ENCODE results near the gene HPSE2. TPM values are rescaled to one million over a fixed set of nuclear protein-coding genes. Genes with fewer than 3 reads are reported as not detected.

HPSE2 gene
- polyA plus RNA-seq, 1 of the 3 experiments (the other 2 are of a cell fraction): not detected

GRCh38 chr10:98880971-98881370 is 354.7 kb downstream of the HPSE2 start (continued):
- no peak for TF ChIP-seq PBX3 (IDR thresholded peaks at IDR 0.05)
- TF ChIP-seq, protein P1, sequence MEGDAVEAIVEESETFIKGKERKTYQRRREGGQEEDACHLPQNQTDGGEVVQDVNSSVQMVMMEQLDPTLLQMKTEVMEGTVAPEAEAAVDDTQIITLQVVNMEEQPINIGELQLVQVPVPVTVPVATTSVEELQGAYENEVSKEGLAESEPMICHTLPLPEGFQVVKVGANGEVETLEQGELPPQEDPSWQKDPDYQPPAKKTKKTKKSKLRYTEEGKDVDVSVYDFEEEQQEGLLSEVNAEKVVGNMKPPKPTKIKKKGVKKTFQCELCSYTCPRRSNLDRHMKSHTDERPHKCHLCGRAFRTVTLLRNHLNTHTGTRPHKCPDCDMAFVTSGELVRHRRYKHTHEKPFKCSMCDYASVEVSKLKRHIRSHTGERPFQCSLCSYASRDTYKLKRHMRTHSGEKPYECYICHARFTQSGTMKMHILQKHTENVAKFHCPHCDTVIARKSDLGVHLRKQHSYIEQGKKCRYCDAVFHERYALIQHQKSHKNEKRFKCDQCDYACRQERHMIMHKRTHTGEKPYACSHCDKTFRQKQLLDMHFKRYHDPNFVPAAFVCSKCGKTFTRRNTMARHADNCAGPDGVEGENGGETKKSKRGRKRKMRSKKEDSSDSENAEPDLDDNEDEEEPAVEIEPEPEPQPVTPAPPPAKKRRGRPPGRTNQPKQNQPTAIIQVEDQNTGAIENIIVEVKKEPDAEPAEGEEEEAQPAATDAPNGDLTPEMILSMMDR (IDR thresholded peaks at IDR 0.05): no peak

DNA sequence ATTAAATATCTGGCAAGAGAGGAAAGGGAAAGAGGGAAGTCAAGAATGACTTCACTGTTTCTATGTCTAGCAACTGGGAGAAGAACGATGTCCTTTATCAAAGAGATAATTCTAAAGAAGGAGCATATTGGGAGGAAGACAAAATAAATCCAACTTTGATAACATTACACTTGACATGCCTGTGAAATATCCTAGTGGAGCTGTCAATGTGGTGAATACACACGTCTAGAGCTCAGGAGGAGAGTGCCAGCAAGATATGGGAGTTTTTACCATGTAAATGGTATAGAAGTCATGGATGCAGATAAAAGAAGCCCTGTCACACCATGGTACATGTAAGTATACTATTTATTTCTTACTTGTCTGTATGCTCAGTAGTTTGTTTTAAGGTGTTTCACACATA is 356.7 kb downstream of the HPSE2 start:
- WGBS (ENCODE audit: low lambda C conversion rate): 19% methylated on average over 2 of the region's 2 CpGs
- Histone ChIP-seq H3F3A (replicated peaks; ENCODE audit: insufficient read depth) (no peaks in the 10 kb centered on the region), H3K9me2 (no peaks in the 10 kb centered on the region), H3K27ac (ENCODE audit: low read depth in 2 of 2, low read length in 1 of 2) (no peak overlapping the region), H3K4me2 (no peak overlapping the region), H3K4me1 (ENCODE audit: control insufficient read depth in 1 of 2, insufficient read depth in 2 of 2, low read depth in 1 of 2, low read length in 1 of 2) (no peaks in the 10 kb centered on the region), H3K4me3 (ENCODE audit: low read depth in 2 of 2, low read length in 1 of 2) (no peak overlapping the region), H3K79me2 (ENCODE audit: insufficient read depth) (no peaks in the 10 kb centered on the region), H2AFZ (ENCODE audit: low read depth) (no peak overlapping the region), H3K27me3 (ENCODE audit: insufficient read depth) (no peaks in the 10 kb centered on the region), H3K9me3 (no peaks in the 10 kb centered on the region), H3K36me3 (replicated peaks in 1 of 2; ENCODE audit: control insufficient read depth in 1 of 2, insufficient read depth in 2 of 2, low read length in 1 of 2) (no peaks in the 10 kb centered on the region), H4K20me1 (ENCODE audit: insufficient read depth) (no peaks in the 10 kb centered on the region), H3K9ac (no peak overlapping the region)
- ChIA-PET CTCF (interaction anchor here (1.3 kb wide), 1 partner anchor 12 kb away, joined by 3 read pairs; no protein-coding TSS in a partner anchor), POLR2A (no interaction called here)
- TF ChIP-seq YY1 (IDR thresholded peaks at IDR 0.05; ENCODE audit: low read depth): no peak
- TF ChIP-seq MEF2A (IDR thresholded peaks at IDR 0.05; ENCODE audit: borderline replicate concordance, low read depth): no peak
- no peak for TF ChIP-seq FOXM1 (IDR thresholded peaks at IDR 0.05; ENCODE audit: low read depth)
- TF ChIP-seq RXRA (IDR thresholded peaks at IDR 0.05; ENCODE audit: borderline replicate concordance, low read depth): no peak
- no peak for TF ChIP-seq NFIC (IDR thresholded peaks at IDR 0.05; ENCODE audit: borderline replicate concordance)
- TF ChIP-seq POLR2AphosphoS5 (IDR thresholded peaks at IDR 0.05; ENCODE audit: low read depth, low read length): no peak
- TF ChIP-seq SMC3 (IDR thresholded peaks at IDR 0.05; ENCODE audit: low read depth, low read length): no peak
- TF ChIP-seq EP300 (IDR thresholded peaks at IDR 0.05; ENCODE audit: borderline replicate concordance in 1 of 2, low read depth in 1 of 2, low read length in 1 of 2): no peak
- no peak for TF ChIP-seq PBX3 (IDR thresholded peaks at IDR 0.05)
- TF ChIP-seq RCOR1 (IDR thresholded peaks at IDR 0.05; ENCODE audit: low read length): no peak
- no peak for TF ChIP-seq CHD2 (IDR thresholded peaks at IDR 0.05; ENCODE audit: low read length, partially characterized antibody)
- no peak for TF ChIP-seq NRF1 (IDR thresholded peaks at IDR 0.05; ENCODE audit: low read depth, low read length)
- TF ChIP-seq GABPA (IDR thresholded peaks at IDR 0.05; ENCODE audit: low read depth): no peak
- no peak for TF ChIP-seq RFX5 (IDR thresholded peaks at IDR 0.05; ENCODE audit: low read length)
- no peak for TF ChIP-seq FOSL2 (IDR thresholded peaks at IDR 0.05; ENCODE audit: borderline replicate concordance, low read depth)
- no peak for DNase-seq

All from SK-N-SH (cell line).